ENCODE data around the gene EGLN2. TPM values are rescaled to one million over a fixed set of nuclear protein-coding genes. Genes with fewer than 3 reads are reported as not detected.
"Not testable (repeated sequence)": the region's sequence is repeated elsewhere in the genome, so short reads cannot be mapped to it uniquely, and the experiment has no call there.

EGLN2 gene
- total RNA-seq, 1 donor from 2014 or later, result 89.3 TPM

- DNase-seq (ENCODE audit: low read depth), result not testable (repeated sequence)
These were observed 44.1 kb downstream of the EGLN2 start for GRCh38 chr19:40842997-40843652.

DNA sequence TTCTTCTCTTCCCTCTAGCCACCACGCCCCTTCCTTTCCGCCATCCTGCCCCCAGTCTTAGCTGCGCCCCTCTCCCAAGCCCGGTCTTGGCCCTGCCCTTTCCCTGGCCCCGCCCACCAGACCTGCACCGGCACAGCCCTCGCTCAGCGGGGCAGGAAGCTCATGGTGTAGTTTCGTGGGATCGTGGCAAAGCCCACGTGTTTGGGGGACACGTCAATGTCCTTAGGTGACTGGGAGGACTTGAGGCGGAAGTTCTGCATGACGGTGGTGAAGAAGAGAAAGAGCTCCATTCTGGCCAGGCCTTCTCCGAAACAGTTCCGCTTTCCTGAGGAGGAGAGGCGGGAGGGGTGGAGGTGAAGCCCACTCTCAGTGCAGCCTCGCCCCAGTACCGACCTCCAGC is 44.7 kb downstream of the EGLN2 start:
- not testable (repeated sequence) for DNase-seq (ENCODE audit: low read depth)

GRCh38 chr19:40846722-40847121 is 47.7 kb downstream of the EGLN2 start:
- not testable (repeated sequence) for DNase-seq (ENCODE audit: low read depth)

- DNase-seq (ENCODE audit: low read depth), result not testable (repeated sequence)
These were observed 51.3 kb downstream of the EGLN2 start, which contains the start of gene CYP2A6 for GRCh38 chr19:40850277-40850676. TSS of gene CYP2A6 (minus strand) at chr19:40850447. CDS start at chr19:40850426, 21 bp downstream.

GRCh38 chr19:40852467-40853152 is 53.6 kb downstream of the EGLN2 start:
- DNase-seq (ENCODE audit: low read depth), result not testable (repeated sequence)

Other genes starting within 250 kb of the EGLN2 start
- gene SHKBP1, start 222.3 kb upstream of the EGLN2 start, total RNA-seq, result 32.8 and 53.5 TPM in 2 replicates
- gene LTBP4, start 197.8 kb upstream of the EGLN2 start, total RNA-seq, result 14.9 and 15.5 TPM in 2 replicates
- 9.9 and 31.0 TPM in 2 replicates for gene NUMBL, start 108.5 kb upstream of the EGLN2 start, total RNA-seq
- gene COQ8B, start 82.3 kb upstream of the EGLN2 start, total RNA-seq, result 18.6 and 44.0 TPM in 2 replicates
- gene ITPKC, start 82.1 kb upstream of the EGLN2 start, total RNA-seq, result 17.6 and 25.0 TPM in 2 replicates
- 0.35 and 4.5 TPM in 2 replicates for gene ACTMAP, start 48.7 kb upstream of the EGLN2 start, total RNA-seq
- gene SNRPA, start 48.0 kb upstream of the EGLN2 start, total RNA-seq, result 17.4 and 20.5 TPM in 2 replicates
- not detected in 2 replicates for gene MIA, start 23.7 kb upstream of the EGLN2 start, total RNA-seq
- 5.9 and 9.9 TPM in 2 replicates for gene RAB4B, start 20.9 kb upstream of the EGLN2 start, total RNA-seq
- gene CYP2A6, start 51.3 kb downstream of the EGLN2 start, total RNA-seq, result not detected in 2 replicates
- gene CYP2A7, start 83.0 kb downstream of the EGLN2 start, total RNA-seq, result not detected in 2 replicates
- 0.05 TPM in 1 of 2 replicates, not detected in the other for gene CYP2B6, start 192.1 kb downstream of the EGLN2 start, total RNA-seq

Measured in renal cortical epithelial cell (primary cell).